ENCODE data around the gene ATP8A1. TPM values are rescaled to one million over a fixed set of nuclear protein-coding genes. Genes with fewer than 3 reads are reported as not detected.

Gene ATP8A1
- total and polyA plus RNA-seq, 4 donors = 0.65 to 15.9 (median 5.9) TPM

DNA sequence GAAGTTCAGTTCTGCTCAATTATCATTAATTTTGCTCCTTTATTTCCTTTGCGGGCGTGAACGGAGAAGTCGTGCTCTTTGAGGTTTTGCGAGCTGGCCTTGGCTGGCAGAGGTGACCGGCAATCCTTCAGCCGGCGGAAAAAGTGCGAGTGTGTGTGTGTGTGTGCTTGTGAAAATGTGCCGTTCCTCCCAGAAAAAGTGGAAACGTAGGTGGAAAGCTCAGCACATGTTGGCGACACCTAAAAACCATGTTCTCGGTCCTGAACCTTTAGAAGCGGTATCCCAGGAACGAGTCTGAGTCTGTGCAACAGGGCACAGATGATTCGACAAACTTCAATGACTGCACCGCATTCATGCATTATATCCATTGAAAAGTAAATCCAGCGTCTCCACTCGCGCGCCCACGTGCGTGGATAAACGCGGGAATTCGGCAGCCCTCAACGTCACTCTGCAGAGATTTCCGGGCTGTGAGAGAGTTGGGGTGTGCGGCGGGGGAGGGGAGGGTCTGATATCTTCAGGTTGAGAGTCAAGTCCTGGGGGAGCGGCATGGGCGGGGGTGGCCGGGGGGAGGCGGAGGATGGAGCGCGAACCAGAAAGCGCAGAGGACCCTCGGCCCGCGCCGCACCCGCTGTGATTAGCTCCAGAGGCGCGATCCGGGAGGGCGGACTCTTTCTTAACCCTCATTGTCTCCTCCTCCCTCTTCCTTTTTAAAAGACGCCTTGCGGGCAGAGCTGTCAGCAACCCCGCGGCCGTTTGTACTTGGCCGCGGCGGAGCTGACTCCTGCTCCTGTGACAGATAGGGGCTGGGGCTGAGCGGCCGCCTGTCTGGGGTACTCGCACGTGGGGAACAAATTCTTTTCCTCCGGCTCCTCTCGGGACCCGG lies 259.9 kb downstream of the ATP8A1 start, which contains the start of gene SHISA3:
TSS of gene SHISA3 (plus strand) at position 737 of the 883 bp plus-strand sequence. CDS start 569 bp downstream, outside the sequence.
- Histone ChIP-seq H3K27ac (ENCODE audit: low read depth in 1 of 2, low read length in 2 of 2) (no peak within 1 kb of the TSS), H3K4me1 (ENCODE audit: control insufficient read depth in 4 of 4, insufficient read depth in 4 of 4, low read length in 3 of 4) (peaks cover 16 to 29% (median 19%) of the 10 kb centered on the region in 4 donors), H3K9ac (ENCODE audit: low read depth in 1 of 2, low read length in 2 of 2) (no peak within 1 kb of the TSS), H3K27me3 (ENCODE audit: control insufficient read depth in 4 of 4, insufficient read depth in 4 of 4, low read length in 3 of 4) (peaks cover 2 to 22% (median 11%) of the 10 kb centered on the region in 4 donors), H3K9me3 (ENCODE audit: control insufficient read depth in 4 of 4, low read length in 3 of 4) (no peaks in the 10 kb centered on the region), H3K36me3 (ENCODE audit: control insufficient read depth in 4 of 4, insufficient read depth in 3 of 4, low read depth in 1 of 4, low read length in 3 of 4) (no peaks in the 10 kb centered on the region), H3K4me3 (ENCODE audit: low read depth in 1 of 3, low read length in 3 of 3) (peak within 1 kb of the TSS; percentile 5 to 45 (median 23))
- 4% methylated on average over 61 of the region's 61 CpGs for WGBS
- TF ChIP-seq HNF4A (conservative IDR thresholded peaks at IDR 0.05) (no peak), JUND (IDR thresholded peaks at IDR 0.05) (no peak), GABPA (IDR thresholded peaks at IDR 0.05 in 1 of 2, conservative IDR thresholded peaks at IDR 0.05 in 1 of 2) (no peak), RXRA (IDR thresholded peaks at IDR 0.05) (no peak), SP1 (IDR thresholded peaks at IDR 0.05) (no peak), YY1 (IDR thresholded peaks at IDR 0.05) (no peak), HNF4G (IDR thresholded peaks at IDR 0.05) (no peak)
- TF ChIP-seq, protein P1, sequence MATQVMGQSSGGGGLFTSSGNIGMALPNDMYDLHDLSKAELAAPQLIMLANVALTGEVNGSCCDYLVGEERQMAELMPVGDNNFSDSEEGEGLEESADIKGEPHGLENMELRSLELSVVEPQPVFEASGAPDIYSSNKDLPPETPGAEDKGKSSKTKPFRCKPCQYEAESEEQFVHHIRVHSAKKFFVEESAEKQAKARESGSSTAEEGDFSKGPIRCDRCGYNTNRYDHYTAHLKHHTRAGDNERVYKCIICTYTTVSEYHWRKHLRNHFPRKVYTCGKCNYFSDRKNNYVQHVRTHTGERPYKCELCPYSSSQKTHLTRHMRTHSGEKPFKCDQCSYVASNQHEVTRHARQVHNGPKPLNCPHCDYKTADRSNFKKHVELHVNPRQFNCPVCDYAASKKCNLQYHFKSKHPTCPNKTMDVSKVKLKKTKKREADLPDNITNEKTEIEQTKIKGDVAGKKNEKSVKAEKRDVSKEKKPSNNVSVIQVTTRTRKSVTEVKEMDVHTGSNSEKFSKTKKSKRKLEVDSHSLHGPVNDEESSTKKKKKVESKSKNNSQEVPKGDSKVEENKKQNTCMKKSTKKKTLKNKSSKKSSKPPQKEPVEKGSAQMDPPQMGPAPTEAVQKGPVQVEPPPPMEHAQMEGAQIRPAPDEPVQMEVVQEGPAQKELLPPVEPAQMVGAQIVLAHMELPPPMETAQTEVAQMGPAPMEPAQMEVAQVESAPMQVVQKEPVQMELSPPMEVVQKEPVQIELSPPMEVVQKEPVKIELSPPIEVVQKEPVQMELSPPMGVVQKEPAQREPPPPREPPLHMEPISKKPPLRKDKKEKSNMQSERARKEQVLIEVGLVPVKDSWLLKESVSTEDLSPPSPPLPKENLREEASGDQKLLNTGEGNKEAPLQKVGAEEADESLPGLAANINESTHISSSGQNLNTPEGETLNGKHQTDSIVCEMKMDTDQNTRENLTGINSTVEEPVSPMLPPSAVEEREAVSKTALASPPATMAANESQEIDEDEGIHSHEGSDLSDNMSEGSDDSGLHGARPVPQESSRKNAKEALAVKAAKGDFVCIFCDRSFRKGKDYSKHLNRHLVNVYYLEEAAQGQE (IDR thresholded peaks at IDR 0.05) = no peak
- TF ChIP-seq, protein P2, sequence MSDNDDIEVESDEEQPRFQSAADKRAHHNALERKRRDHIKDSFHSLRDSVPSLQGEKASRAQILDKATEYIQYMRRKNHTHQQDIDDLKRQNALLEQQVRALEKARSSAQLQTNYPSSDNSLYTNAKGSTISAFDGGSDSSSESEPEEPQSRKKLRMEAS (IDR thresholded peaks at IDR 0.05) = no peak
- DNase-seq (ENCODE audit: low spot score) = no peak

DNA sequence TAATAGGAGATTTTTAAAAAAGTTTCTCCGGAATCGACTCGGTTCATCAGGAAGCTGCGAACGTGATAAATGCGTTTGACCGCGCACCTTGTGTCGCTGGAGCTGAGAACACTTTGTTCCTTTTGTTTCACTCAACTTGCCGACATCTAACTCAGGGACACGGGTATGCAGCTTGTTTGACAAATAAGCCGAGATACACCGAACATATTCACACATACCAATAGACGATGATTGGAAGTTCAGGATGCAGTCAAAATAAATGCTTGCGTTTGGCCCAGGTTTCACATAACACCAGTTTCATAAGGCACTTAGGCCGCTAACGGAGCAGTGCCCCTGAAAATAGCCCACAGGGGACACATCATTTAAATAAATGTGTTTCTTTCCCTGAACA lies 260.5 kb downstream of the ATP8A1 start:
- H3K27ac ChIP-seq (ENCODE audit: low read depth in 1 of 2, low read length in 2 of 2) = no peak overlapping the region
- no peaks in the 10 kb centered on the region for H3K9me3 ChIP-seq (ENCODE audit: control insufficient read depth in 4 of 4, low read length in 3 of 4)
- no peak overlapping the region for H3K9ac ChIP-seq (ENCODE audit: low read depth in 1 of 2, low read length in 2 of 2)
- H3K4me1 ChIP-seq (ENCODE audit: control insufficient read depth in 4 of 4, insufficient read depth in 4 of 4, low read length in 3 of 4) = peaks cover 16 to 29% (median 19%) of the 10 kb centered on the region in 4 donors
- peak overlapping the region in 1 of 3 donors; percentile 10 for H3K4me3 ChIP-seq (ENCODE audit: low read depth in 1 of 3, low read length in 3 of 3)
- peaks cover 2 to 22% (median 10%) of the 10 kb centered on the region in 4 donors for H3K27me3 ChIP-seq (ENCODE audit: control insufficient read depth in 4 of 4, insufficient read depth in 4 of 4, low read length in 3 of 4)
- H3K36me3 ChIP-seq (ENCODE audit: control insufficient read depth in 4 of 4, insufficient read depth in 3 of 4, low read depth in 1 of 4, low read length in 3 of 4) = no peaks in the 10 kb centered on the region
- DNase-seq (ENCODE audit: low spot score) = no peak
- 19% methylated on average over 17 of the region's 17 CpGs for WGBS
- TF ChIP-seq, protein P3, sequence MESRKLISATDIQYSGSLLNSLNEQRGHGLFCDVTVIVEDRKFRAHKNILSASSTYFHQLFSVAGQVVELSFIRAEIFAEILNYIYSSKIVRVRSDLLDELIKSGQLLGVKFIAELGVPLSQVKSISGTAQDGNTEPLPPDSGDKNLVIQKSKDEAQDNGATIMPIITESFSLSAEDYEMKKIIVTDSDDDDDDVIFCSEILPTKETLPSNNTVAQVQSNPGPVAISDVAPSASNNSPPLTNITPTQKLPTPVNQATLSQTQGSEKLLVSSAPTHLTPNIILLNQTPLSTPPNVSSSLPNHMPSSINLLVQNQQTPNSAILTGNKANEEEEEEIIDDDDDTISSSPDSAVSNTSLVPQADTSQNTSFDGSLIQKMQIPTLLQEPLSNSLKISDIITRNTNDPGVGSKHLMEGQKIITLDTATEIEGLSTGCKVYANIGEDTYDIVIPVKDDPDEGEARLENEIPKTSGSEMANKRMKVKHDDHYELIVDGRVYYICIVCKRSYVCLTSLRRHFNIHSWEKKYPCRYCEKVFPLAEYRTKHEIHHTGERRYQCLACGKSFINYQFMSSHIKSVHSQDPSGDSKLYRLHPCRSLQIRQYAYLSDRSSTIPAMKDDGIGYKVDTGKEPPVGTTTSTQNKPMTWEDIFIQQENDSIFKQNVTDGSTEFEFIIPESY (IDR thresholded peaks at IDR 0.05) = no peak
- TF ChIP-seq, protein P1 (IDR thresholded peaks at IDR 0.05) = no peak
- TF ChIP-seq, protein P2 (IDR thresholded peaks at IDR 0.05) = no peak
- TF ChIP-seq FOXA2 (IDR thresholded peaks at IDR 0.05) (no peak), TAF1 (conservative IDR thresholded peaks at IDR 0.05) (no peak), GABPA (IDR thresholded peaks at IDR 0.05 in 1 of 2, conservative IDR thresholded peaks at IDR 0.05 in 1 of 2) (no peak), EGR1 (IDR thresholded peaks at IDR 0.05; ENCODE audit: low read depth in 2 of 2) (no peak), HNF4G (IDR thresholded peaks at IDR 0.05) (no peak), YY1 (IDR thresholded peaks at IDR 0.05) (no peak)
- TF ChIP-seq, protein P4, sequence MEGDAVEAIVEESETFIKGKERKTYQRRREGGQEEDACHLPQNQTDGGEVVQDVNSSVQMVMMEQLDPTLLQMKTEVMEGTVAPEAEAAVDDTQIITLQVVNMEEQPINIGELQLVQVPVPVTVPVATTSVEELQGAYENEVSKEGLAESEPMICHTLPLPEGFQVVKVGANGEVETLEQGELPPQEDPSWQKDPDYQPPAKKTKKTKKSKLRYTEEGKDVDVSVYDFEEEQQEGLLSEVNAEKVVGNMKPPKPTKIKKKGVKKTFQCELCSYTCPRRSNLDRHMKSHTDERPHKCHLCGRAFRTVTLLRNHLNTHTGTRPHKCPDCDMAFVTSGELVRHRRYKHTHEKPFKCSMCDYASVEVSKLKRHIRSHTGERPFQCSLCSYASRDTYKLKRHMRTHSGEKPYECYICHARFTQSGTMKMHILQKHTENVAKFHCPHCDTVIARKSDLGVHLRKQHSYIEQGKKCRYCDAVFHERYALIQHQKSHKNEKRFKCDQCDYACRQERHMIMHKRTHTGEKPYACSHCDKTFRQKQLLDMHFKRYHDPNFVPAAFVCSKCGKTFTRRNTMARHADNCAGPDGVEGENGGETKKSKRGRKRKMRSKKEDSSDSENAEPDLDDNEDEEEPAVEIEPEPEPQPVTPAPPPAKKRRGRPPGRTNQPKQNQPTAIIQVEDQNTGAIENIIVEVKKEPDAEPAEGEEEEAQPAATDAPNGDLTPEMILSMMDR (IDR thresholded peaks at IDR 0.05; ENCODE audit: low read depth, low read length, missing input control) = no peak
